SK-N-SH (cell line): ENCODE measurements around the gene POMZP3. TPM values are rescaled to one million over a fixed set of nuclear protein-coding genes. Genes with fewer than 3 reads are reported as not detected.
"Not testable (repeated sequence)": the region's sequence is repeated elsewhere in the genome, so short reads cannot be mapped to it uniquely, and the experiment has no call there.

Experiments
- CTCF ChIA-PET: fragments of 300-600, 350-600 bp; formaldehyde crosslinking; extraction: SDS; loops from one replicate; lab custom pipeline; 2021; lab: Yijun Ruan, JAX
- POLR2A ChIA-PET: fragments of 350-600 bp; sonication (Branson Sonifier 250); formaldehyde crosslinking; extraction: SDS; loops from one replicate; lab custom pipeline; 2020; ENCODE audit warnings: antibody characterized with exemption, inconsistent platforms; lab: Yijun Ruan, JAX
- DNase-seq: peaks from one replicate; pipeline ENCODE4 v3.0.0; 2012
- H2AFZ ChIP-seq: fragments of 200-600 bp; sonication (generic); 2 replicates; pipeline ENCODE4 v1.8.1; 2016; ENCODE audit warnings: antibody characterized with exemption, mild to moderate bottlenecking, low read depth
- H3F3A ChIP-seq: fragments of 200-600 bp; sonication (generic); replicated peaks from 2 replicates; pipeline ENCODE3; 2016; ENCODE audit warnings: antibody characterized with exemption, mild to moderate bottlenecking; ENCODE audit not compliant: insufficient read depth
- H3K27ac ChIP-seq, 2 experiments: fragments of 200-500 bp in 1 of 2; fragments of 200-600 bp in 1 of 2; sonication (Bioruptor generic) in 1 of 2; sonication (generic), shearing (Covaris generic) in 1 of 2; 2 replicates each; pipeline versions ENCODE4 v1.5.1 to v1.6.1; 2014 to 2016; ENCODE audit warnings: low read depth in 2 of 2, inconsistent platforms in 1 of 2, low read length in 1 of 2, mild to moderate bottlenecking in 1 of 2, mixed read lengths in 1 of 2
- H3K27me3 ChIP-seq: fragments of 200-600 bp; sonication (generic), shearing (Covaris generic); 2 replicates; pipeline ENCODE4 v1.6.1; 2016; ENCODE audit warnings: mixed run types; ENCODE audit not compliant: insufficient read depth
- H3K36me3 ChIP-seq, 2 experiments: fragments of 200-500 bp in 1 of 2; fragments of 200-600 bp in 1 of 2; sonication (Bioruptor generic) in 1 of 2; sonication (generic) in 1 of 2; replicated peaks in 1 of 2; 2 replicates each; pipeline versions ENCODE3 to v1.5.1; 2014 to 2016; ENCODE audit warnings: low read length in 1 of 2, mild to moderate bottlenecking in 1 of 2; ENCODE audit not compliant: insufficient read depth in 2 of 2, control insufficient read depth in 1 of 2
- H3K4me1 ChIP-seq, 2 experiments: fragments of 200-500 bp in 1 of 2; fragments of 200-600 bp in 1 of 2; sonication (Bioruptor generic) in 1 of 2; sonication (generic), shearing (Covaris generic) in 1 of 2; 2 replicates each; pipeline versions ENCODE4 v1.5.1 to v1.6.1; 2014 to 2016; ENCODE audit warnings: low read depth in 1 of 2, low read length in 1 of 2, mixed run types in 1 of 2; ENCODE audit not compliant: insufficient read depth in 2 of 2, control insufficient read depth in 1 of 2
- H3K4me2 ChIP-seq: fragments of 200-600 bp; sonication (generic), shearing (Covaris generic); 2 replicates; pipeline ENCODE4 v1.6.1; 2017; ENCODE audit warnings: mixed run types
- H3K4me3 ChIP-seq, 2 experiments: fragments of 200-500 bp in 1 of 2; fragments of 200-600 bp in 1 of 2; sonication (Bioruptor generic) in 1 of 2; sonication (generic), shearing (Covaris generic) in 1 of 2; 2 replicates each; pipeline versions ENCODE4 v1.5.1 to v1.8.1; 2014 to 2016; ENCODE audit warnings: low read depth in 2 of 2, inconsistent platforms in 1 of 2, low read length in 1 of 2, mild to moderate bottlenecking in 1 of 2, mixed read lengths in 1 of 2, moderate library complexity in 1 of 2
- H3K79me2 ChIP-seq: fragments of 200-600 bp; sonication (generic); 2 replicates; pipeline ENCODE4 v1.8.1; 2017; ENCODE audit warnings: mild to moderate bottlenecking; ENCODE audit not compliant: insufficient read depth
- H3K9ac ChIP-seq: fragments of 200-600 bp; sonication (generic); 2 replicates; pipeline ENCODE4 v1.6.1; 2017; ENCODE audit warnings: mixed run types
- H3K9me2 ChIP-seq: fragments of 200-600 bp; sonication (generic); 2 replicates; pipeline ENCODE4 v1.6.1; 2017; ENCODE audit warnings: mixed run types
- H3K9me3 ChIP-seq: fragments of 200-600 bp; sonication (generic); 2 replicates; pipeline ENCODE4 v1.6.1; 2017; ENCODE audit warnings: mixed run types, mild to moderate bottlenecking, moderate library complexity
- H4K20me1 ChIP-seq: fragments of 200-600 bp; sonication (generic); 2 replicates; pipeline ENCODE4 v1.6.1; 2017; ENCODE audit warnings: mild to moderate bottlenecking, mixed run types; ENCODE audit not compliant: insufficient read depth
- whole genome bisulfite sequencing: methylation state at CpG from one replicate; pipeline ENCODE4 v1.1.6; 2017; ENCODE audit warnings: low lambda C conversion rate; 5-methylcytosine and 5-hydroxymethylcytosine counted together
- polyA plus RNA-seq, 3 experiments: library from polyadenylated mRNA; depleted of rRNA; stranded (reverse); fragments of >200 nt; gene quantifications; 2 replicates each; pipeline ENCODE4 v1.2.3, GENCODE V29; 2012

POMZP3 gene
- polyA plus RNA-seq, 1 of the 3 experiments (the other 2 are of a cell fraction): 11.7 TPM

GRCh38 chr7:76560157-76560556 lies 66.9 kb downstream of the POMZP3 start:
- H3K9me3 ChIP-seq, H4K20me1 ChIP-seq, H3K27ac ChIP-seq, H3F3A ChIP-seq, H3K9me2 ChIP-seq, H3K4me2 ChIP-seq, DNase-seq, H3K9ac ChIP-seq, H2AFZ ChIP-seq, H3K27me3 ChIP-seq, CTCF ChIA-PET, POLR2A ChIA-PET, H3K4me3 ChIP-seq, H3K4me1 ChIP-seq: not testable (repeated sequence)
- Histone ChIP-seq H3K79me2 (peaks cover 72% of the 10 kb centered on the region), H3K36me3 (peaks cover 12 to 21% of the 10 kb centered on the region in 2 experiments)
- WGBS: 100% methylated on average over 4 of the region's 4 CpGs

Other genes starting within 250 kb of the POMZP3 start
- 1.6 and 2.0 TPM in 2 replicates for gene SSC4D, start 217.6 kb downstream of the POMZP3 start, polyA plus RNA-seq (2012; rRNA removed)
- 4.5 and 5.4 TPM in 2 replicates for gene ZP3, start 202.3 kb downstream of the POMZP3 start, polyA plus RNA-seq (2012; rRNA removed)
- gene DTX2, start 165.6 kb downstream of the POMZP3 start, polyA plus RNA-seq (2012; rRNA removed): 6.7 and 7.6 TPM in 2 replicates
- 0.11 TPM in 1 of 2 replicates, not detected in the other for gene UPK3B, start 116.7 kb downstream of the POMZP3 start, polyA plus RNA-seq (2012; rRNA removed)
- gene SPDYE16, start 84.0 kb downstream of the POMZP3 start, polyA plus RNA-seq (2012; rRNA removed): 0.10 TPM in 1 of 2 replicates, not detected in the other